ENCODE measurements around the gene PNMA8C.
"Not testable (repeated sequence)": the region's sequence is repeated elsewhere in the genome, so short reads cannot be mapped to it uniquely, and the experiment has no call there.

The PNMA8C gene

DNA sequence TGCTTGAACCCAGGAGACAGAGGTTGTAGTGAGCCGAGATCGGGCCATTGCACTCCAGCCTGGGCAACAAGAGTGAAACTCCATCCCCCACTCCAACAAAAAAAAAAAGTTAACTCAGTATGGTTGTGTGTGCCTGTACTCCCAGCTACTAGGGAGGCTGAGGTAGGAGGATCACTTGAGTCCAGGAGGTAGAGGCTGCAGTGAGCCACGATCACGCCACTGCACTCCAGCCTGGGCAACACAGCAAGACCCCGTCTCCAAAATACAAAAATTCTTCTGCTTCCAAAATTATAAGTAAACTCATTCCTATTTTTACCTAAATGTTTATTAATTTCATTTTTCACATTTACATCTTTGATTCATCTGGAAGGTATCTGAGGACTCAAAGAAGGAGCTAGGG, 28.2 kb upstream of the PNMA8C start:
- Mint-ChIP-seq H3K9me3 (no peaks in the 10 kb centered on the region), H3K4me1 (ENCODE audit: low read depth) (no peaks in the 10 kb centered on the region), H3K27ac (no peak overlapping the region), H3K27me3 (ENCODE audit: low read depth) (no peaks in the 10 kb centered on the region), H3K4me3 (no peak overlapping the region), H3K36me3 (ENCODE audit: low read depth) (no peaks in the 10 kb centered on the region)
- DNase-seq (ENCODE audit: low spot score): no peak

DNA sequence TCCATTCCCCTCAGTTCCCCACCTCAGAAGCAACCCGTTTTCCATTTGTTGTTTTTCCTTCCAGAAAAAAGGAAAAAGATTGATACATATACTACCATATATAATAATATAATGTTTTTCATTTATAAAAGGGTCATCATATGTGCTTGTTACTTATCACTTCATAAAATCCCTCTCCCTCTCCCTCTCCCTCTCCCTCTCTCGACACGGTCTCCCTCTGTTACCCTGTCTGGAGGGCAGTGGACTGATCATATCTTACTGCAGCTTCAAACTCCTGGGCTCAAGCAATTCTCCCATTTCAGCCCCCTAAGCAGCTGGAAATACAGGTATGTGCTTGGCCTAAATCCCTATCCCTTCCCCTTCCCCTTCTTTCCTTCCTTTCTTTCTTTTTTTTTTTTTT, 25.5 kb upstream of the PNMA8C start:
- H3K27ac Mint-ChIP-seq: no peak overlapping the region
- H3K9me3 Mint-ChIP-seq: peaks cover 6% of the 10 kb centered on the region
- H3K36me3 Mint-ChIP-seq (ENCODE audit: low read depth): no peaks in the 10 kb centered on the region
- no peaks in the 10 kb centered on the region for H3K4me1 Mint-ChIP-seq (ENCODE audit: low read depth)
- no peak for DNase-seq (ENCODE audit: low spot score)
- H3K4me3 Mint-ChIP-seq: no peak overlapping the region
- peaks cover 4% of the 10 kb centered on the region for H3K27me3 Mint-ChIP-seq (ENCODE audit: low read depth)

GRCh38 chr19:46453661-46454060, 24.9 kb upstream of the PNMA8C start:
- Mint-ChIP-seq H3K4me1 (ENCODE audit: low read depth) (no peaks in the 10 kb centered on the region), H3K4me3 (no peak overlapping the region), H3K9me3 (peaks cover 7% of the 10 kb centered on the region), H3K27ac (no peak overlapping the region), H3K36me3 (ENCODE audit: low read depth) (no peaks in the 10 kb centered on the region), H3K27me3 (ENCODE audit: low read depth) (peaks cover 4% of the 10 kb centered on the region)
- DNase-seq (ENCODE audit: low spot score): no peak

DNA sequence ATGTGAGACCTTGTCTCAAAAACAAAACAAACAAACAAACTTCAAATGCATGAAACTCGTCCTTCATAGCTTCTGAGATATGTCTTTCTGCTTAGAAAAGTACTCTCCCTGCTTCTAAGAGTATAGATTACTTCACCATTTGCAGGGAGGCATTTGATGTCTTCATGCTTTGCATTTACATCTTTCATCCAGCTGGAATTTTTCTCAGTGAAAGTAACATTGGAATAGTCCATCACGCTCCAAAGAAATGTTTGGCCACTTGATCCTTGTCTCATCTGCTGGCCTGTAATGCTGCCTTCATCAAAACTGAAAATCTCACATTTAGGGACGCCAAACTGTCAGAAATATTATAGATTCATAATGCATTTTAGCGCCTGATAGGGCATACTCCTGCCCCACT, 23.4 kb upstream of the PNMA8C start:
- Mint-ChIP-seq H3K27ac (no peak overlapping the region), H3K27me3 (ENCODE audit: low read depth) (peaks cover 4% of the 10 kb centered on the region), H3K9me3 (peaks cover 7% of the 10 kb centered on the region), H3K4me1 (ENCODE audit: low read depth) (no peaks in the 10 kb centered on the region), H3K4me3 (no peak overlapping the region), H3K36me3 (ENCODE audit: low read depth) (no peaks in the 10 kb centered on the region)
- DNase-seq (ENCODE audit: low spot score): no peak

- Mint-ChIP-seq H3K9me3 (peaks cover 7% of the 10 kb centered on the region), H3K27ac (no peak overlapping the region), H3K36me3 (ENCODE audit: low read depth) (no peaks in the 10 kb centered on the region), H3K4me1 (ENCODE audit: low read depth) (no peaks in the 10 kb centered on the region), H3K4me3 (no peak overlapping the region), H3K27me3 (ENCODE audit: low read depth) (peaks cover 4% of the 10 kb centered on the region)
- DNase-seq (ENCODE audit: low spot score): no peak
Measured at GRCh38 chr19:46451352-46451751, 22.6 kb upstream of the PNMA8C start.

DNA sequence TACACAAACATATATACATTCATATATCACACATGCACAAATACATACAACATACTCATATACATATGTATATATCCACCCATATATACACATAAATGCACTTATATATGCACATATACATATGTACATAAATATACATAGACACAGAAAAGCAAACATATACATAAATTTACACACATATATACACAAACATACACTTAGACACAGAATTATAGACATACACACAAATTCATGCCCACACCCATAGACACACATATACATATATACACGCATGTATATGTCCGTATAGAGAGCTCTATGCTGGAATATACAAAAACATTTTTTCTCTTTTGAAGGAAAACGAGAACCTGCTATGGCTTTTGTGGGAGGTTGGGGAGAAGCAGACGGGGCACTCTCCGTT, 22.0 kb upstream of the PNMA8C start:
- peaks cover 4% of the 10 kb centered on the region for H3K27me3 Mint-ChIP-seq (ENCODE audit: low read depth)
- H3K4me1 Mint-ChIP-seq (ENCODE audit: low read depth): no peaks in the 10 kb centered on the region
- no peak overlapping the region for H3K27ac Mint-ChIP-seq
- no peak overlapping the region for H3K4me3 Mint-ChIP-seq
- H3K9me3 Mint-ChIP-seq: peaks cover 7% of the 10 kb centered on the region
- DNase-seq (ENCODE audit: low spot score): no peak
- H3K36me3 Mint-ChIP-seq (ENCODE audit: low read depth): no peaks in the 10 kb centered on the region

- H3K9me3 Mint-ChIP-seq: peaks cover 7% of the 10 kb centered on the region
Measured at GRCh38 chr19:46449228-46449627, 20.5 kb upstream of the PNMA8C start.

DNA sequence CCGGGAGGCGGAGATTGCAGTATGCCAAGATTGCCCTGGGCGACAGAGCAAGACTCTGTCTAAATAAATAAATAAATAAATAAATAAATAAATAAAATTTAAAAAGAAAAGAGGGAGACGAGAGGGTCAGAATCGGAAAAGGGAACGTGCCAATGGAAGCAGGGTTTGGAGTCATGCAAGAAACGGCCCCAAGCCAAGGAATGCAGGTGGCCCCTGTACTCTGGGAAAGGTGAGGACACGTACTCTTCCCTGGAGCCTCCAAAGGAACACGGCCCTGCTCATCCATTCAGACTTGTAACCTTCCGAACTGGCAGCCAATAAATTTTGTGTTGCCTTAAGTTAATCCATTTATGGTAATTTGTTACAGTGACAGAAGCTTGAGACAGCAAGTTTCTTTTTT, 19.9 kb upstream of the PNMA8C start:
- H3K36me3 Mint-ChIP-seq (ENCODE audit: low read depth): no peaks in the 10 kb centered on the region
- H3K4me1 Mint-ChIP-seq (ENCODE audit: low read depth): no peaks in the 10 kb centered on the region
- peaks cover 7% of the 10 kb centered on the region for H3K9me3 Mint-ChIP-seq
- H3K4me3 Mint-ChIP-seq: no peak overlapping the region
- DNase-seq (ENCODE audit: low spot score): no peak
- H3K27ac Mint-ChIP-seq: no peak overlapping the region
- peaks cover 4% of the 10 kb centered on the region for H3K27me3 Mint-ChIP-seq (ENCODE audit: low read depth)

More at GRCh38 chr19:46449228-46449627, 20.5 kb upstream of the PNMA8C start:
- no peak overlapping the region for H3K27ac Mint-ChIP-seq
- DNase-seq (ENCODE audit: low spot score): no peak
- no peak overlapping the region for H3K4me3 Mint-ChIP-seq
- H3K36me3 Mint-ChIP-seq (ENCODE audit: low read depth): no peaks in the 10 kb centered on the region
- no peaks in the 10 kb centered on the region for H3K4me1 Mint-ChIP-seq (ENCODE audit: low read depth)
- H3K27me3 Mint-ChIP-seq (ENCODE audit: low read depth): peaks cover 4% of the 10 kb centered on the region

DNA sequence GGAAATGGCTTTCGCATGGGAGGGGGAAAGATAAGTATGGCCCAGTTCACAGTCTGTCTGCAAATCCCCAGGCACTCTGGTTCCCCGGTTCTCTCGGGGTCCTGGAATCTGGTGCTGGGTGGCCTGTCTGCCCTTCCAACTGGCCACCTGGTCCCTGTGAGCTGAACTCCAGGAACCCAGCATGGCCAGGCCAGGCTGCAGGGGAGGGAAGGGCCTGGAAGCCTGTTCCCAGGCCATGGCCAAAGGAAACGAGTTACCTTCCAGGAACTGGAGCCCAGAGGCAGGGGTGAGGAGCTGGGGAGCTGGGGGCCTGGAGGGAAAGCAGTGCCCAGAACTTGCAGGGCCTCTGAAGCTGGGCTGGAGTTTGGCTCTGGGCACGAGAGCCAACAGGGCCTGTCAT, 19.1 kb upstream of the PNMA8C start:
- Mint-ChIP-seq H3K36me3 (ENCODE audit: low read depth) (no peaks in the 10 kb centered on the region), H3K27ac (no peak overlapping the region), H3K4me1 (ENCODE audit: low read depth) (peaks cover 4% of the 10 kb centered on the region), H3K27me3 (ENCODE audit: low read depth) (peaks cover 8% of the 10 kb centered on the region), H3K4me3 (no peak overlapping the region), H3K9me3 (peaks cover 7% of the 10 kb centered on the region)
- DNase-seq (ENCODE audit: low spot score): no peak

- no peak overlapping the region for H3K27ac Mint-ChIP-seq
- H3K36me3 Mint-ChIP-seq (ENCODE audit: low read depth): no peaks in the 10 kb centered on the region
- H3K4me3 Mint-ChIP-seq: no peak overlapping the region
- no peak for DNase-seq (ENCODE audit: low spot score)
- peaks cover 4% of the 10 kb centered on the region for H3K4me1 Mint-ChIP-seq (ENCODE audit: low read depth)
- H3K9me3 Mint-ChIP-seq: peaks cover 7% of the 10 kb centered on the region
- H3K27me3 Mint-ChIP-seq (ENCODE audit: low read depth): peaks cover 8% of the 10 kb centered on the region
Measured at GRCh38 chr19:46447006-46447405, 18.3 kb upstream of the PNMA8C start.

- H3K4me3 Mint-ChIP-seq: no peak overlapping the region
- H3K27me3 Mint-ChIP-seq (ENCODE audit: low read depth): peaks cover 8% of the 10 kb centered on the region
- DNase-seq (ENCODE audit: low spot score): no peak
Measured at GRCh38 chr19:46446021-46446420, 17.3 kb upstream of the PNMA8C start.

DNA sequence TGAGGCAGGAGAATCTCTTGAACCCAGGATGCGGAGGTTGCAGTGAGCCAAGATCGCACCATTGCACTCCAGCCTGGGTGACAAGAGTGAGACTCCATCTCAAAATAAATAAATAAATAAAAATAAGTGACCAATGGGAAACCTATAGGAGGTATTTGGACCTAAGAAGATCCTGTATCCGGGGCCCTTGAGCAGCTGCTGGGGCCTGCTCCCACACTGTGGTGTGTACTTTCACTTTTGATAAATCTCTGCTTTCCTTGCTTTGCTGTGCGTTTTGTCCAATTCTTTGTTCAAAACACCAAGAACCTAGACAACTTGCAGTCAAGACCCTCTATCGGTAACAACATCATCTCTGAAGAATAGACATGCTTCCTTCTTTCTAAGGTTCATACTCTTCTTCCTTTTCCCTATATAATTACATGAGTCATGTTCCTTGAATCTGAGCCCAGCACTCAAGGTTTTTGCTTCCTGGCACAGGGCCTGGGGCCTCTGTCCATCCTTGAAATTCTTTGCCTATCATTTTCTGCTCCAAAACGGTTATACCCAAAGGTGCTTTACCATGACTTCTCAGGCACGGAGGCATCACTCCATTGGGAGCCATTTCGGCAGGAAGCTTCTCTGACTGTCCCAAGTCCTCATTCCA, 14.2 kb upstream of the PNMA8C start:
- no peaks in the 10 kb centered on the region for H3K9me3 Mint-ChIP-seq
- peaks cover 4% of the 10 kb centered on the region for H3K27me3 Mint-ChIP-seq (ENCODE audit: low read depth)
- H3K4me1 Mint-ChIP-seq (ENCODE audit: low read depth): peaks cover 4% of the 10 kb centered on the region
- no peaks in the 10 kb centered on the region for H3K36me3 Mint-ChIP-seq (ENCODE audit: low read depth)
- DNase-seq (ENCODE audit: low spot score): no peak
- H3K4me3 Mint-ChIP-seq: no peak overlapping the region
- H3K27ac Mint-ChIP-seq: no peak overlapping the region

More at GRCh38 chr19:46446021-46446420, 17.3 kb upstream of the PNMA8C start:
- Mint-ChIP-seq H3K9me3 (peaks cover 7% of the 10 kb centered on the region), H3K36me3 (ENCODE audit: low read depth) (no peaks in the 10 kb centered on the region), H3K4me1 (ENCODE audit: low read depth) (peaks cover 4% of the 10 kb centered on the region), H3K27ac (no peak overlapping the region)

GRCh38 chr19:46441866-46442265, 13.1 kb upstream of the PNMA8C start:
- DNase-seq (ENCODE audit: low spot score): no peak
- Mint-ChIP-seq H3K4me3 (no peak overlapping the region), H3K27me3 (ENCODE audit: low read depth) (peaks cover 4% of the 10 kb centered on the region), H3K9me3 (no peaks in the 10 kb centered on the region), H3K27ac (no peak overlapping the region), H3K36me3 (ENCODE audit: low read depth) (no peaks in the 10 kb centered on the region), H3K4me1 (ENCODE audit: low read depth) (peaks cover 4% of the 10 kb centered on the region)

- H3K4me3 Mint-ChIP-seq; H3K36me3 Mint-ChIP-seq (ENCODE audit: low read depth); DNase-seq (ENCODE audit: low spot score); H3K27ac Mint-ChIP-seq; H3K9me3 Mint-ChIP-seq; H3K4me1 Mint-ChIP-seq (ENCODE audit: low read depth): not testable (repeated sequence)
- peaks cover 13% of the 10 kb centered on the region for H3K27me3 Mint-ChIP-seq (ENCODE audit: low read depth)
Measured at GRCh38 chr19:46435689-46436088, 7.0 kb upstream of the PNMA8C start.

- Mint-ChIP-seq H3K4me3 (no peak overlapping the region), H3K36me3 (ENCODE audit: low read depth) (no peaks in the 10 kb centered on the region), H3K4me1 (ENCODE audit: low read depth) (no peaks in the 10 kb centered on the region), H3K9me3 (no peaks in the 10 kb centered on the region), H3K27ac (no peak overlapping the region), H3K27me3 (ENCODE audit: low read depth) (peaks cover 20% of the 10 kb centered on the region)
- no peak for DNase-seq (ENCODE audit: low spot score)
Measured at GRCh38 chr19:46435009-46435408, 6.3 kb upstream of the PNMA8C start.
